ENCODE measurements around the gene RAB27B.

RAB27B gene

GRCh38 chr18:54824761-54825160, 3.5 kb upstream of the RAB27B start:
- TF ChIP-seq EZH2 (IDR thresholded peaks at IDR 0.05; ENCODE audit: borderline replicate concordance, low read length) (no peak), CTCF (IDR thresholded peaks at IDR 0.05; ENCODE audit: low read length) (no peak)
- Histone ChIP-seq H3K79me2 (ENCODE audit: insufficient read depth, low read length) (no peaks in the 10 kb centered on the region), H3K9me3 (ENCODE audit: low read length) (no peaks in the 10 kb centered on the region), H3K36me3 (ENCODE audit: insufficient read depth, low read length) (no peaks in the 10 kb centered on the region), H3K27me3 (ENCODE audit: insufficient read depth, low read length) (no peaks in the 10 kb centered on the region), H3F3A (ENCODE audit: insufficient read depth, low read length) (no peaks in the 10 kb centered on the region), H2AFZ (ENCODE audit: low read length) (no peak overlapping the region), H4K20me1 (ENCODE audit: insufficient read depth, low read length) (no peaks in the 10 kb centered on the region), H3K9me2 (ENCODE audit: low read depth, low read length) (no peaks in the 10 kb centered on the region), H3K4me1 (ENCODE audit: insufficient read depth, low read length, severe bottlenecking) (no peaks in the 10 kb centered on the region), H3K27ac (ENCODE audit: low read depth, low read length, poor library complexity, severe bottlenecking) (no peak overlapping the region), H3K4me2 (ENCODE audit: low read length) (no peak overlapping the region), H3K9ac (ENCODE audit: low read length) (no peak overlapping the region), H3K4me3 (ENCODE audit: low read depth, low read length, poor library complexity, severe bottlenecking) (no peak overlapping the region)

GRCh38 chr18:54825601-54826344, 2.5 kb upstream of the RAB27B start:
- Histone ChIP-seq H3K4me3 (ENCODE audit: low read depth, low read length, poor library complexity, severe bottlenecking) (no peak overlapping the region), H3K79me2 (ENCODE audit: insufficient read depth, low read length) (no peaks in the 10 kb centered on the region), H3F3A (ENCODE audit: insufficient read depth, low read length) (no peaks in the 10 kb centered on the region), H2AFZ (ENCODE audit: low read length) (no peak overlapping the region), H3K27ac (ENCODE audit: low read depth, low read length, poor library complexity, severe bottlenecking) (no peak overlapping the region), H3K4me2 (ENCODE audit: low read length) (no peak overlapping the region), H3K27me3 (ENCODE audit: insufficient read depth, low read length) (no peaks in the 10 kb centered on the region), H3K36me3 (ENCODE audit: insufficient read depth, low read length) (no peaks in the 10 kb centered on the region), H3K9ac (ENCODE audit: low read length) (no peak overlapping the region), H3K9me3 (ENCODE audit: low read length) (no peaks in the 10 kb centered on the region), H3K4me1 (ENCODE audit: insufficient read depth, low read length, severe bottlenecking) (no peaks in the 10 kb centered on the region), H4K20me1 (ENCODE audit: insufficient read depth, low read length) (no peaks in the 10 kb centered on the region), H3K9me2 (ENCODE audit: low read depth, low read length) (no peaks in the 10 kb centered on the region)
- TF ChIP-seq EZH2 (IDR thresholded peaks at IDR 0.05; ENCODE audit: borderline replicate concordance, low read length) (no peak), CTCF (IDR thresholded peaks at IDR 0.05; ENCODE audit: low read length) (no peak)

- Histone ChIP-seq H3K36me3 (ENCODE audit: insufficient read depth, low read length) (no peaks in the 10 kb centered on the region), H3K4me1 (ENCODE audit: insufficient read depth, low read length, severe bottlenecking) (no peaks in the 10 kb centered on the region), H2AFZ (ENCODE audit: low read length) (no peak overlapping the region), H3K9ac (ENCODE audit: low read length) (no peak overlapping the region), H3K9me3 (ENCODE audit: low read length) (no peaks in the 10 kb centered on the region), H3K9me2 (ENCODE audit: low read depth, low read length) (no peaks in the 10 kb centered on the region), H3K4me2 (ENCODE audit: low read length) (no peak overlapping the region), H3K79me2 (ENCODE audit: insufficient read depth, low read length) (no peaks in the 10 kb centered on the region), H3F3A (ENCODE audit: insufficient read depth, low read length) (no peaks in the 10 kb centered on the region), H3K27me3 (ENCODE audit: insufficient read depth, low read length) (no peaks in the 10 kb centered on the region), H4K20me1 (ENCODE audit: insufficient read depth, low read length) (no peaks in the 10 kb centered on the region), H3K27ac (ENCODE audit: low read depth, low read length, poor library complexity, severe bottlenecking) (no peak overlapping the region), H3K4me3 (ENCODE audit: low read depth, low read length, poor library complexity, severe bottlenecking) (no peak overlapping the region)
- TF ChIP-seq EZH2 (IDR thresholded peaks at IDR 0.05; ENCODE audit: borderline replicate concordance, low read length) (no peak), CTCF (IDR thresholded peaks at IDR 0.05; ENCODE audit: low read length) (no peak)
Measured at GRCh38 chr18:54828986-54829385, 709 bp downstream of the RAB27B start.
